ENCODE measurements around the gene TOR1A. TPM values are rescaled to one million over a fixed set of nuclear protein-coding genes. Genes with fewer than 3 reads are reported as not detected.
A peak's percentile ranks its signal among the peaks of the same experiment; 100 is the strongest.

The TOR1A gene
- total RNA-seq, 2 experiments from 2014 or later, result 52.0 to 58.5 TPM

DNA sequence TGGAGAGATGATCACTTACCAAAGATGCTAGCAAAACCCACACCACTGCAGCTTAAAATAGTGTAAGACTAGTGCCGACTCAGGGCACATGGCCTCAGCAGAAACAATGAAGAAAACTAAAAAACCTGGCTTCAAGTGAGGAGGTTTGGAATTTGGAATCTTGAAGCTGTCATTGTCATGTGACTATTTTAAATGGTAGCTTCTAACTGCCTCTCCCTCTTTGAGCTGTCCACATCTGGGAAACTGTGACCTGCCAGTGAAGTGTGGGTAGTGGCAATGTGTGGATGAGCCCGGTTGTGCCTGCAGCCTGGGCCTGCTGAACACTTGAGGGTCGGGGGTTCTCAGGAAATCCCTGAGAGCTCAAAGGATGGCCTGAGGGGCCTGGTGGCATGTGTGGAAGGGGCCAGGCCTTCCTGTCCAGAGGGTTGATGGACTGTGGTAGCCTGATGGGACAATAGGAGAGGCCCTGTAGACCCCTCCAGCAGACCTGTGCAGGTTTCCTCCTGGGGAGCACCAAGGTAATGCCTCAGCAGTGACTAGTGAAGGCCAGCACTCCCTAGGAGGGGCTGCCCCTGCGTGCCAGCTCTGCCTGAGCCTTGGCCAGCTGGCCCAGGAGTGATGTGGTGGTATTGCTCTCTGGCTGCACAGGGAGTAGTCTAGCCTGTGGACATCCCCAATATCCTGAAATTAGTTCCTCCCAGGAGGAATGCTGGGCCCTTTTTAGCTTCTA, 24.9 kb upstream of the TOR1A start:
- CTCF ChIA-PET, result interaction anchor here (1.1 kb wide), 1 partner anchor 12 kb away, joined by 4 read pairs; no protein-coding TSS in a partner anchor
- Mint-ChIP-seq H3K27ac (no peak overlapping the region), H3K4me1 (peaks cover 48% of the 10 kb centered on the region)

DNA sequence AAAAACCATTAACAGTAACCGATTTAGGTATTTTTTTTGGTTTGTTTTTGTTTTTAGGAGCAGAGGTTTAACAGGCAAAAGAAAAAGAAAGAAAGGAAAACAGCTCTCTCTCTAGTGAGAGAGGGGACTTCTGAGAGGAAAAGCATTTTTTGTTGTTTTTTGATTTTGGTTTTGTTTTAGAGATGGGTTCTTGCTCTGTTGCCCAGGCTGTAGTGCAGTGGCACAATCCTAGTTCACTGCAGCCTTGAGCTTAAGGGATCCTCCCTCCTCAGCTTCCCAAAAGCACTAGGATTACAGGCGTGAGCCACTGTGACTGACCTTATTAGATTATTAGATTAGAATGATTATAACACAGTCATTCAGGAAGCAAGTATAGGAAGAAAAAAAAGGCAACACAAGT, 21.4 kb upstream of the TOR1A start:
- ChIA-PET POLR2A (interaction anchor here (1.1 kb wide), 1 partner anchor 18 kb away, joined by 8 read pairs; no protein-coding TSS in a partner anchor), CTCF (interaction anchor here (1.6 to 1.8 kb wide), 2 partner anchors 13 to 20 kb away, joined by 3 to 4 read pairs; no protein-coding TSS in a partner anchor)
- peak overlapping the region; percentile 87 for H3K27ac Mint-ChIP-seq
- H3K4me3 Mint-ChIP-seq, result no peak overlapping the region
- DNase-seq, result no peak
- no peaks in the 10 kb centered on the region for H3K9me3 Mint-ChIP-seq
- no peaks in the 10 kb centered on the region for H3K27me3 Mint-ChIP-seq
- H3K36me3 Mint-ChIP-seq (ENCODE audit: low read depth), result peaks cover 32% of the 10 kb centered on the region
- peaks cover 44% of the 10 kb centered on the region for H3K4me1 Mint-ChIP-seq

More for the DNA sequence above, 24.9 kb upstream of the TOR1A start:
- Mint-ChIP-seq H3K36me3 (ENCODE audit: low read depth) (peaks cover 39% of the 10 kb centered on the region), H3K9me3 (no peaks in the 10 kb centered on the region), H3K27me3 (no peaks in the 10 kb centered on the region), H3K4me3 (no peak overlapping the region)
- DNase-seq, result no peak
- POLR2A ChIA-PET, result no interaction called here

- ChIA-PET POLR2A (no interaction called here), CTCF (interaction anchor here (0.8 to 1.1 kb wide), 2 partner anchors 11 to 46 kb away, joined by 3 to 4 read pairs; no protein-coding TSS in a partner anchor)
These were observed 17.1 kb upstream of the TOR1A start for GRCh38 chr9:129841071-129841470.

DNA sequence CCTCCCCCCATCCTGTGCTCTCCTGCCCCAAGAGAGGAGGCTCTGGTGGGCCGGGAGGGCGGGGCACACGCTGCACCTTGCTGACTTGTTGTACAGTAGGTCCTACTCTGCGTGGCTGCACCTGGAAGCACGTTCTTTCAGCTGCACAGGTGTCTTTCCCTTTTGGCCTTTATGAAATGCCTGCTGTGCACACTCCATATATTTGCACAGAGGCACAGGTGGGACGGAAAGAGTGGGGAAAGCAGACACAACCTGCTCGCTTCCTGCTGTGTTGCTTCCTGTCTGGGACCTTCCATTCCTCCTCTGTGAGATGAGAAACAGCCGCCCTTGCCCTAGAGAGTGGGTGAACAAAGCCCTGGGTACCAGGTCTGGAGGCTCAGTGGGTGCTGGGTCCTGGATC, 16.1 kb upstream of the TOR1A start:
- DNase-seq, result no peak
- H3K4me3 Mint-ChIP-seq, result peak overlapping the region; percentile 22
- peak overlapping the region; percentile 69 for H3K27ac Mint-ChIP-seq
- ChIA-PET CTCF (interaction anchor here (0.6 to 0.8 kb wide), 3 partner anchors 12 to 222 kb away, joined by 3 read pairs; no protein-coding TSS in a partner anchor), POLR2A (no interaction called here)
- H3K4me1 Mint-ChIP-seq, result peaks cover 68% of the 10 kb centered on the region
- no peaks in the 10 kb centered on the region for H3K9me3 Mint-ChIP-seq
- peaks cover 46% of the 10 kb centered on the region for H3K36me3 Mint-ChIP-seq (ENCODE audit: low read depth)
- no peaks in the 10 kb centered on the region for H3K27me3 Mint-ChIP-seq

More at GRCh38 chr9:129841071-129841470, 17.1 kb upstream of the TOR1A start:
- peak overlapping the region; percentile 50 for H3K27ac Mint-ChIP-seq
- no peaks in the 10 kb centered on the region for H3K27me3 Mint-ChIP-seq
- no peak overlapping the region for H3K4me3 Mint-ChIP-seq
- H3K4me1 Mint-ChIP-seq, result peaks cover 74% of the 10 kb centered on the region
- peaks cover 47% of the 10 kb centered on the region for H3K36me3 Mint-ChIP-seq (ENCODE audit: low read depth)
- no peaks in the 10 kb centered on the region for H3K9me3 Mint-ChIP-seq
- DNase-seq, result no peak

DNA sequence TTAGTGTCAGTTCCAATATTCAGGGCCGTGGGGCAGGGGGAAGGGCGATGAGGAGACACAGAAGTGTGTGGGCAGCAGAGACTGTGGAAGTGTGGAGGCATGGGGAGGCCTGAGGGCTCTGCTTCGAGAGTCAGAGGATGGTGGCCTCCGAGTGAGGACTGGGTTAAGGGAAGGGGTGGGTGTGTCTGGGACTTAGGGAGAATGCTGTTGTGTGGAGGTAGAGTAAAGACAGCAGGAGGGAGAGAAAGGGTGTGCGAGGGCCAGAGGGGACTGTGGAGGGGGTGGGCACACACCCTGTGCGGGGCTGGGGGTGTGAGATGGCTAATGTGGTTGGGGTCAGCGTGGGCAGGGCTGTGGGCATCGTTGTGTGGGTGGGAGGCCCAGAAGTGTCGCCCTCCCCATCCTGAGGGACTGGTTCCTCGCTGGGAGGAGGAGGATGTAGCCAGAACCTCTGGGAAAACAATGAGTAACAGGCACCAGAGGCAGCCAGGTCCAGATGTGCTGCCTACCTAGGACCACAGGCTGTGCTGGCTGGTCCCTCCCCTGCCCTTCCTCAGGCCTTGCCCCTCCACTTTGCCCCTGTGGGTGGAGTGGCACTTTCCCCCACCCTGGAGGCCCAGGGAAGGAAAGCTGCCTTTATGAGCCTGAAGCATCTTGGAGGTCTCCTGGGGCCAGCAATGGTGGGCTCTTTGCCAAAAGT, 15.5 kb upstream of the TOR1A start:
- Mint-ChIP-seq H3K36me3 (ENCODE audit: low read depth) (peaks cover 46% of the 10 kb centered on the region), H3K4me1 (peaks cover 63% of the 10 kb centered on the region), H3K9me3 (no peaks in the 10 kb centered on the region), H3K27ac (peak overlapping the region; percentile 86), H3K27me3 (no peaks in the 10 kb centered on the region), H3K4me3 (peak overlapping the region; percentile 54)
- DNase-seq, result no peak
- POLR2A ChIA-PET, result interaction anchor here (0.7 kb wide), 1 partner anchor 12 kb away, joined by 3 read pairs; no protein-coding TSS in a partner anchor
- CTCF ChIA-PET, result interaction anchor here (0.6 to 1.1 kb wide), 5 partner anchors 19 to 245 kb away, joined by 3 to 5 read pairs (median 4); no protein-coding TSS in a partner anchor

DNA sequence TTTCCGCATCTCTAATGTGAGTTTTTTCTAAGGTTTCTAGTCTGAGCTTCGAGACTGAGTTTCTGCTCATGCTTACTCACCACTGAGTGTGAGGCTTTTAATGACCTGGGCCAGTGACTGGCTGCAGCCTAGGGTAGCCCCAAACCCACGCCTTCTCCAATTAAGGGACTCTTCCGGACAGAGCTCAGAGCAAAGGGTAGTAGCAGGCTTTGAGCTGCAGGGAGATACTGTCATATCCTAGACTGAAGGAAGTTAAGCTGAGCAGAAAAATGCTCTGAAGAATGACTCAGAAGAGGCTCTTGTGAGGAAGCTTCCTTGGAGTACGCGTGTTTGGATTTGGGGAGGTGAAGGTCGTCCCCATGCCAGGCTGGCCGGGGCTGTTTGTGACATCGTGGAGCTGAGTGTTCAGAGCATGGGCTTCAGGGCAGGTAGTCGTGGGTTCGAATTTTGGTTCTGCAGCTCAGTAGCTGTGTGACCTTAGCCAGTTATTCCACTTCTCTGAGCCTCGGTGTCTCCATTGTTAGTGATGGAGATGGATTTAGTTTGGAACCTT, 14.8 kb upstream of the TOR1A start:
- Mint-ChIP-seq H3K9me3 (no peaks in the 10 kb centered on the region), H3K4me1 (peaks cover 68% of the 10 kb centered on the region), H3K4me3 (peak overlapping the region; percentile 54), H3K27ac (peak overlapping the region; percentile 86), H3K27me3 (no peaks in the 10 kb centered on the region), H3K36me3 (ENCODE audit: low read depth) (peaks cover 53% of the 10 kb centered on the region)
- ChIA-PET CTCF (interaction anchor here (0.6 to 1.1 kb wide), 6 partner anchors 19 to 246 kb away, joined by 3 to 5 read pairs (median 4); no protein-coding TSS in a partner anchor), POLR2A (interaction anchor here (0.7 kb wide), 1 partner anchor 13 kb away, joined by 3 read pairs; no protein-coding TSS in a partner anchor)
- DNase-seq, result peak; percentile 39

DNA sequence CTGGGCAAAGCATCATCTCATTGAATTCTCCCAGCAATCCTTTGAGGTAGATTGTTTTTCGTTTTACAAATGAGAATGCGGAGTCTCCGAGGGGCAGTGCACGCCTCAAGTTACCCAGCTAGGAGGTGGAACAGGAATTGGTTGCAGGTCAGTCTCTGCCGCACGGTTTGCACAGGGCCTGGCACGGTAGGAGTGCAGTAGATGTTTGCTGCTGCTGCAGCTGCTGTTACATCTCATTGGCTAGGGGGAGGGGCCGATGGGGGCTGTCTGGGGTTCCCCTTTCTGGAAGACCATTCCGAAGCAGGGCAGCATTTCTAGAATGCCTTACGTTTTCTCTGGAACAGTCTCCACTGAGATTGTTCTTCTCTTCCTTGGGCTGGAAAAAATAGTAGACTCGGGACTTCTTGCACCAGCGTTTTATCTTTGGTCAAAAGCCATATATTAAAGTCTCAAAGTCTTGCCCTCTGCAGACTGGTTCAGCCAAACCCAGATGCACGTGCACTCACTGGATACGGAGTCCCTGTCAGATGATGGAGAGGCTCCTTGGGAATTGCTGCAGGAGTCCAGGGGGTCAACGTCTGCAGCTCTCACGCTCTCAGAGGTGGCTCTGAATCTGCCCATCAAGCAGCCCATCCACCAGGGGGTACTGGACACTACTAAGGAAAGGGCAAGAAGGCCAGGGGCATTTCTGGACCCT, 12.5 kb upstream of the TOR1A start:
- CTCF ChIA-PET, result interaction anchor here (1.3 kb wide), 2 partner anchors 24 to 52 kb away, joined by 3 read pairs; no protein-coding TSS in a partner anchor
- no peaks in the 10 kb centered on the region for H3K9me3 Mint-ChIP-seq
- H3K27me3 Mint-ChIP-seq, result no peaks in the 10 kb centered on the region
- POLR2A ChIA-PET, result no interaction called here
- peak overlapping the region; percentile 95 for H3K4me3 Mint-ChIP-seq
- peak; percentile 52 for DNase-seq
- H3K27ac Mint-ChIP-seq, result peak overlapping the region; percentile 95
- H3K36me3 Mint-ChIP-seq (ENCODE audit: low read depth), result peaks cover 57% of the 10 kb centered on the region
- peaks cover 69% of the 10 kb centered on the region for H3K4me1 Mint-ChIP-seq

- no peak for DNase-seq
- peaks cover 55% of the 10 kb centered on the region for H3K36me3 Mint-ChIP-seq (ENCODE audit: low read depth)
- H3K9me3 Mint-ChIP-seq, result no peaks in the 10 kb centered on the region
- peak overlapping the region; percentile 95 for H3K27ac Mint-ChIP-seq
- POLR2A ChIA-PET, result no interaction called here
- peak overlapping the region; percentile 95 for H3K4me3 Mint-ChIP-seq
- no peaks in the 10 kb centered on the region for H3K27me3 Mint-ChIP-seq
- H3K4me1 Mint-ChIP-seq, result peaks cover 63% of the 10 kb centered on the region
- CTCF ChIA-PET, result interaction anchor here (1.3 kb wide), 1 partner anchor 53 kb away, joined by 3 read pairs; no protein-coding TSS in a partner anchor
These were observed 11.9 kb upstream of the TOR1A start for GRCh38 chr9:129835860-129836223.

- DNase-seq, result peak; percentile 97
- ChIA-PET POLR2A (interaction anchor here (0.6 kb wide), 2 partner anchors 28 to 195 kb away, joined by 3 to 4 read pairs; no protein-coding TSS in a partner anchor), CTCF (interaction anchor here (0.6 to 1.5 kb wide), 6 partner anchors 9 to 215 kb away, joined by 3 to 5 read pairs (median 3); no protein-coding TSS in a partner anchor)
- Mint-ChIP-seq H3K9me3 (no peaks in the 10 kb centered on the region), H3K4me1 (peaks cover 61% of the 10 kb centered on the region), H3K4me3 (peak within 1 kb of the TSS; percentile 95), H3K36me3 (ENCODE audit: low read depth) (peaks cover 58% of the 10 kb centered on the region), H3K27ac (peak within 1 kb of the TSS; percentile 95), H3K27me3 (no peaks in the 10 kb centered on the region)
These were observed 11.4 kb upstream of the TOR1A start, which contains the start of the genes C9orf78 and USP20 for GRCh38 chr9:129835128-129835859. TSS of gene C9orf78 (minus strand) at chr9:129835275. CDS start at chr9:129835221, 54 bp downstream. TSS of gene USP20 (plus strand) at chr9:129835458. CDS start at chr9:129852556, 17,098 bp downstream.

DNA sequence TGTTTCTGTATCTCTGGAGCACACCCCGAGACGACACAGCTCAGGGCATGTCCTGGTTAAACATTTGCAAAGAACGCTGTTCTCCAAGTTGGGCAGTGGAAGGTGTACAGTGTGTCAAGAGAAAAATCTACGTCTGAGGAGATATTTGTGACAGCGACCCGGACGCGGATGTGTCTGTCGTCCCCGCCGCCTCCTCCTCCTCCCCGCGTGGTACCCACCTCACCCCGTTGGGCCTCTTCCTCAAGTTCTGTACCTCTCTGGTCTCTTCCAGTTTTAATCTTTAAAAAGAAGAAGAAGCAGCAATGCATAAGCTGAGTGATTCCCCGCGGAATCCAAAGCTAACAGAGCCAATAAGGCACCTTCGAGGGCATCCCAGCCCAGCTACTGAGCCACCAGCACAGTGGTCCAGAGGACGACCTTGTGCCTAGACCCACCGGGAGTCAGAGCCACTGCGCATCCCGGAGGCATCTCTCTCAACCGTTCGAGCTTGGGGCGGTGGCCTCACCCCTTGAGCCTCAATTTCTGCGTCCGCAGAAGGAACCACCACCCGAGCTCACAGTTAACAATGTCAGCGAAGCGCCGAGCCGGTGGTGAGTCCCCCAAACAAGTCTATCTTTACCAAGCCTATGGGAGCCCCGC, 10.7 kb upstream of the TOR1A start:
- DNase-seq, result peak; percentile 62
- Mint-ChIP-seq H3K4me3 (peak overlapping the region; percentile 91), H3K4me1 (peaks cover 55% of the 10 kb centered on the region), H3K27ac (peak overlapping the region; percentile 94), H3K9me3 (no peaks in the 10 kb centered on the region), H3K27me3 (no peaks in the 10 kb centered on the region), H3K36me3 (ENCODE audit: low read depth) (peaks cover 61% of the 10 kb centered on the region)
- ChIA-PET POLR2A (interaction anchor here (0.6 kb wide), 2 partner anchors 29 to 194 kb away, joined by 3 to 4 read pairs; no protein-coding TSS in a partner anchor), CTCF (interaction anchor here (0.6 to 1.5 kb wide), 5 partner anchors 9 to 216 kb away, joined by 3 to 5 read pairs (median 3); no protein-coding TSS in a partner anchor)

DNA sequence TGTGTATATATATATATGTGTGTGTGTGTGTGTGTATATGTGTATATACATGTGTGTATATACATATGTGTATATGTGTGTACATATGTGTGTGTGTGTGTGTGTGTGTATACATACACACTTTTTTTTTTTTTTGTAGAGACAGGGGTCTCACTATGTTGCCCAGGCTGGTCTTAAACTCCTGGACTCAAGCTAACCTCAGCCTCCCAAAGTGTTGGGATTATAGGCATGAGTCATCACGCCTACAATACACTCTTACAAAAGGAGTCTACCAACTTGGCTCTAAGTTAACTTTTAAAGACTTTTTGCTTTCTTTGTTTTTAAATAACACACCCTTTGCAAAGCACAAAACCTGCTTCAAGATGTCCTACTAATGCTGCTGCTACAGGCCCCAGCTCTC, 9.0 kb upstream of the TOR1A start:
- POLR2A ChIA-PET, result no interaction called here
- Mint-ChIP-seq H3K4me3 (peak overlapping the region; percentile 91), H3K27me3 (no peaks in the 10 kb centered on the region), H3K36me3 (ENCODE audit: low read depth) (peaks cover 67% of the 10 kb centered on the region), H3K4me1 (peaks cover 44% of the 10 kb centered on the region), H3K9me3 (no peaks in the 10 kb centered on the region), H3K27ac (no peak overlapping the region)
- no peak for DNase-seq
- CTCF ChIA-PET, result interaction anchor here (1.3 to 1.7 kb wide), 3 partner anchors 12 to 52 kb away, joined by 3 to 5 read pairs (median 4); no protein-coding TSS in a partner anchor
